GM12878 (cell line): Measurements from ENCODE around the gene GCSAM. TPM values are rescaled to one million over a fixed set of nuclear protein-coding genes. Genes with fewer than 3 reads are reported as not detected.
A peak's percentile ranks its signal among the peaks of the same experiment; 100 is the strongest.

Experiments
- ATAC-seq: fragments of 200-7000 bp; cut with Tn5 transposase; 3 replicates; pipeline ENCODE4 v1.9.1; 2020; ENCODE audit warnings: mild to moderate bottlenecking, moderate library complexity
- BruUV-seq: library from RNA; stranded (reverse); fragments of 400-500 nt; replicated peaks from 2 replicates; lab custom pipeline; 2021; lab: Mats Ljungman, UMichigan
- CTCF ChIA-PET: fragments of 300-600 bp; sonication (Branson Sonifier 250); formaldehyde crosslinking; extraction: SDS; loops from one replicate; lab custom pipeline; 2021; ENCODE audit warnings: inconsistent platforms; lab: Yijun Ruan, JAX
- POLR2A ChIA-PET: fragments of 350-600 bp; formaldehyde crosslinking; extraction: SDS; loops from one replicate; lab custom pipeline; 2021; ENCODE audit warnings: inconsistent platforms; lab: Charles Lee
- RAD21 ChIA-PET: fragments of 300-600 bp; sonication (Branson Sonifier 250); formaldehyde crosslinking; loops from one replicate; lab custom pipeline; 2023; ENCODE audit warnings: antibody characterized with exemption; ENCODE audit not compliant: unreplicated experiment; lab: Charles Lee
- SMC1A ChIA-PET: fragments of 300-600 bp; sonication (Branson Sonifier 250); formaldehyde crosslinking; loops from one replicate; lab custom pipeline; 2023; ENCODE audit not compliant: unreplicated experiment, uncharacterized antibody; lab: Charles Lee
- DNase-seq: peaks from one replicate; pipeline ENCODE4 v3.0.0-alpha.2; 2011; ENCODE audit warnings: low read depth, low spot score
- FAIRE-seq: peaks from 3 replicates; lab custom pipeline; 2011; peaks lifted over from hg19 to GRCh38; lab: Jason Lieb, UNC
- H2AFZ ChIP-seq: 2 replicates; pipeline ENCODE4 v1.6.0; 2011; ENCODE audit warnings: low read depth, low read length, control low read depth; ENCODE audit not compliant: control insufficient read depth
- H3K27ac ChIP-seq: 2 replicates; pipeline ENCODE4 v1.5.1; 2011; ENCODE audit warnings: control low read depth; ENCODE audit not compliant: control insufficient read depth, insufficient read depth
- H3K27me3 ChIP-seq, 2 experiments: replicated peaks in 1 of 2; 2 replicates each; pipeline versions ENCODE4 v1.6.0 to v1.6.1; 2011; ENCODE audit warnings: low read length in 1 of 2; ENCODE audit not compliant: control insufficient read depth in 2 of 2, insufficient read depth in 2 of 2
- H3K36me3 ChIP-seq, 2 experiments: 2 replicates each; pipeline ENCODE4 v1.5.1; 2011; ENCODE audit warnings: low read length in 1 of 2; ENCODE audit not compliant: control insufficient read depth in 2 of 2, insufficient read depth in 2 of 2
- H3K4me1 ChIP-seq: 2 replicates; pipeline ENCODE4 v1.6.1; 2011; ENCODE audit warnings: mild to moderate bottlenecking, low read length, moderate library complexity, mixed read lengths; ENCODE audit not compliant: control insufficient read depth, insufficient read depth
- H3K4me2 ChIP-seq: 2 replicates; pipeline ENCODE4 v1.6.0; 2011; ENCODE audit warnings: control low read depth; ENCODE audit not compliant: control insufficient read depth, insufficient read depth
- H3K4me3 ChIP-seq: fragments of 200-600 bp; sonication (generic); 2 replicates; pipeline ENCODE4 v1.5.1; 2016
- H3K79me2 ChIP-seq: 2 replicates; pipeline ENCODE4 v1.6.0; 2011; ENCODE audit warnings: low read length; ENCODE audit not compliant: control insufficient read depth, insufficient read depth
- H3K9ac ChIP-seq: 2 replicates; pipeline ENCODE4 v1.8.0; 2011; ENCODE audit warnings: low read length, control low read depth, mixed read lengths; ENCODE audit not compliant: control insufficient read depth, insufficient read depth
- H3K9me3 ChIP-seq: replicated peaks from 3 replicates; pipeline ENCODE4 v1.5.1; 2011; ENCODE audit warnings: mild to moderate bottlenecking, low read length; ENCODE audit not compliant: control insufficient read depth, insufficient read depth
- H4K20me1 ChIP-seq: 2 replicates; pipeline ENCODE4 v1.6.0; 2011; ENCODE audit not compliant: control insufficient read depth, insufficient read depth
- BACH1 ChIP-seq: fragments of 450-650 bp; IDR thresholded peaks from 2 replicates; pipeline ENCODE4 v1.6.1; 2017; ENCODE audit warnings: mild to moderate bottlenecking, borderline replicate concordance
- HDGF ChIP-seq: fragments of 450-650 bp; IDR thresholded peaks from 2 replicates; pipeline ENCODE4 v1.6.1; 2016; ENCODE audit warnings: antibody characterized with exemption
- JUND ChIP-seq: IDR thresholded peaks from 2 replicates; pipeline ENCODE4 v1.6.1; 2012; ENCODE audit warnings: low read depth, mild to moderate bottlenecking, low read length, improper control_type of control experiment, moderate library complexity
- MLLT1 ChIP-seq: fragments of 450-650 bp; IDR thresholded peaks from 2 replicates; pipeline ENCODE4 v1.6.1; 2016; ENCODE audit warnings: mild to moderate bottlenecking
- NKRF ChIP-seq: fragments of 450-650 bp; conservative IDR thresholded peaks from 2 replicates; pipeline ENCODE4 v1.6.1; 2017; ENCODE audit warnings: mild to moderate bottlenecking, moderate library complexity
- POLR2AphosphoS5 ChIP-seq: IDR thresholded peaks from 2 replicates; pipeline ENCODE4 v1.6.1; 2011; ENCODE audit warnings: mild to moderate bottlenecking, low read length, inconsistent platforms
- SMC3 ChIP-seq: IDR thresholded peaks from 2 replicates; pipeline ENCODE4 v1.6.1; 2011; ENCODE audit warnings: low read length, improper control_type of control experiment, borderline replicate concordance
- SRF ChIP-seq, 2 experiments: IDR thresholded peaks; 2 replicates each; pipeline ENCODE4 v1.6.1; 2011; ENCODE audit warnings: low read depth in 2 of 2, low read length in 2 of 2, mild to moderate bottlenecking in 1 of 2, moderate library complexity in 1 of 2
- STAT3 ChIP-seq: IDR thresholded peaks from 2 replicates; pipeline ENCODE4 v1.6.1; 2011; ENCODE audit warnings: low read depth, low read length, improper control_type of control experiment
- ZBTB40 ChIP-seq: fragments of 450-650 bp; IDR thresholded peaks from 2 replicates; pipeline ENCODE4 v1.6.1; 2016; ENCODE audit warnings: mild to moderate bottlenecking, moderate library complexity, borderline replicate concordance
- ZSCAN29 ChIP-seq: fragments of 450-650 bp; IDR thresholded peaks from 2 replicates; pipeline ENCODE4 v1.6.1; 2017; ENCODE audit warnings: mild to moderate bottlenecking, moderate library complexity
- WGBS: methylation state at CpG from one replicate; pipeline ENCODE4 v1.1.6; 2016; ENCODE audit warnings: low lambda C conversion rate; ENCODE audit not compliant: insufficient replicate concordance, insufficient coverage; ENCODE audit errors: missing lambda C conversion rate; 5-methylcytosine and 5-hydroxymethylcytosine counted together
- in situ Hi-C: fragments of 300-500 bp; cut with MboI; formaldehyde crosslinking; loops from 9 replicates; pipeline ENCODE4 v1.14.3; 2018; ENCODE audit warnings: mixed read lengths
- intact Hi-C: fragments of 100-400 bp; cut with micrococcal nuclease; formaldehyde crosslinking; loops from one replicate; pipeline ENCODE4 v1.14.2; 2022; ENCODE audit not compliant: unreplicated experiment
- polyA plus RNA-seq, 11 experiments: library from polyadenylated mRNA; depleted of rRNA in 4 of 11; unstranded in 6 of 11; stranded (reverse) in 5 of 11; fragments of >200 nt; fragmentation: Nextera tagmentation in 4 of 11; fragmentation: Illumina TruSeq in 1 of 11; extraction: Ambion mirVana in 4 of 11; extraction: Trizol in 1 of 11; gene quantifications; 1 replicate in 1 of 11; 2 replicates in 10 of 11; pipeline versions ENCODE4 v1.2.1 to v1.2.3, GENCODE V29; 2011 to 2016; ENCODE audit warnings: inconsistent platforms in 2 of 11, missing spikeins in 2 of 11, low read depth in 1 of 11
- total RNA-seq, 4 experiments: library from RNA; depleted of rRNA in 3 of 4; stranded (reverse); fragments of >200 nt in 3 of 4; fragmentation: Illumina TruSeq in 1 of 4; extraction: Trizol in 1 of 4; gene quantifications; 2 replicates each; pipeline versions ENCODE4 v1.2.1 to v1.2.3, GENCODE V29; 2013 to 2021

GCSAM gene
- total and polyA plus RNA-seq, 10 of the 15 experiments (the other 5 are each of a cell fraction or from before 2014, with no cell fraction given) = 81.5 to 407 (median 107) TPM

GRCh38 chr3:112128843-112129727 is 4.0 kb downstream of the GCSAM start:
- RAD21 ChIA-PET = interaction anchor here (0.6 to 17.9 kb wide), 13 partner anchors 8 to 375 kb away, joined by 3 to 457 read pairs (median 5); no protein-coding TSS in a partner anchor
- intact Hi-C loops (loop anchor here (1.0 kb wide), 1 partner anchor 11 kb away; no protein-coding TSS in a partner anchor), in situ Hi-C loops (no loop called here)
- H2AFZ ChIP-seq = no peak overlapping the region
- peak overlapping the region; percentile 98 for H3K9ac ChIP-seq
- DNase-seq (no peak), ATAC-seq (peak; percentile 60), FAIRE-seq (no peak)
- H3K4me1 ChIP-seq = peaks cover 46% of the 10 kb centered on the region
- peak overlapping the region; percentile 95 for H3K4me2 ChIP-seq
- H3K9me3 ChIP-seq = no peaks in the 10 kb centered on the region
- H3K36me3 ChIP-seq = peaks cover 0 to 6% of the 10 kb centered on the region in 2 experiments; a peak in 2 of 4 replicates
- BruUV-seq = TSS peak; percentile 81
- SMC1A ChIA-PET = interaction anchor here (0.6 to 18.5 kb wide), 10 partner anchors 7 to 369 kb away, joined by 3 to 489 read pairs (median 7); partner anchors contain the start of genes BTLA, GCSAM and SLC9C1
- POLR2A ChIA-PET = interaction anchor here (1.3 to 12.8 kb wide), 7 partner anchors 12 to 368 kb away, joined by 3 to 345 read pairs (median 4); partner anchors contain the start of genes BTLA and CD200
- under 1% methylated on average over 7 of the region's 7 CpGs for WGBS
- peaks cover 97% of the 10 kb centered on the region for H3K79me2 ChIP-seq
- H4K20me1 ChIP-seq = no peaks in the 10 kb centered on the region
- CTCF ChIA-PET = interaction anchor here (1.8 to 18.1 kb wide), 4 partner anchors 12 to 331 kb away, joined by 7 to 226 read pairs (median 8); partner anchors contain the start of gene SLC9C1
- H3K27ac ChIP-seq = peak overlapping the region; percentile 99
- H3K27me3 ChIP-seq = no peaks in the 10 kb centered on the region
- H3K4me3 ChIP-seq = peak overlapping the region; percentile 78
- TF ChIP-seq MLLT1 = peak; percentile 79
- peak; percentile 23; the same call in 1 of the 2 replicates for TF ChIP-seq STAT3
- no peak for TF ChIP-seq ZBTB40
- no peak for TF ChIP-seq ZSCAN29
- peak; percentile 84 for TF ChIP-seq POLR2AphosphoS5
- no peak for TF ChIP-seq SRF (IDR thresholded peaks at IDR 0.05; ENCODE audit: low read depth in 2 of 2, low read length in 2 of 2)
- TF ChIP-seq NKRF = no peak
- no peak for TF ChIP-seq JUND
- TF ChIP-seq SMC3 = peak; percentile 9; the same call in 1 of the 2 replicates
- TF ChIP-seq BACH1 = peak; percentile 57
- TF ChIP-seq HDGF = no peak
